CD4-positive, alpha-beta T cell treated with Interleukin-17A for 4 hours (primary cell): ENCODE data around the gene RBPJL.

Experiments
- DNase-seq: peaks from one replicate; pipeline ENCODE4 v3.0.0-alpha.2; 2020; ENCODE audit warnings: mixed read lengths

RBPJL gene

DNA sequence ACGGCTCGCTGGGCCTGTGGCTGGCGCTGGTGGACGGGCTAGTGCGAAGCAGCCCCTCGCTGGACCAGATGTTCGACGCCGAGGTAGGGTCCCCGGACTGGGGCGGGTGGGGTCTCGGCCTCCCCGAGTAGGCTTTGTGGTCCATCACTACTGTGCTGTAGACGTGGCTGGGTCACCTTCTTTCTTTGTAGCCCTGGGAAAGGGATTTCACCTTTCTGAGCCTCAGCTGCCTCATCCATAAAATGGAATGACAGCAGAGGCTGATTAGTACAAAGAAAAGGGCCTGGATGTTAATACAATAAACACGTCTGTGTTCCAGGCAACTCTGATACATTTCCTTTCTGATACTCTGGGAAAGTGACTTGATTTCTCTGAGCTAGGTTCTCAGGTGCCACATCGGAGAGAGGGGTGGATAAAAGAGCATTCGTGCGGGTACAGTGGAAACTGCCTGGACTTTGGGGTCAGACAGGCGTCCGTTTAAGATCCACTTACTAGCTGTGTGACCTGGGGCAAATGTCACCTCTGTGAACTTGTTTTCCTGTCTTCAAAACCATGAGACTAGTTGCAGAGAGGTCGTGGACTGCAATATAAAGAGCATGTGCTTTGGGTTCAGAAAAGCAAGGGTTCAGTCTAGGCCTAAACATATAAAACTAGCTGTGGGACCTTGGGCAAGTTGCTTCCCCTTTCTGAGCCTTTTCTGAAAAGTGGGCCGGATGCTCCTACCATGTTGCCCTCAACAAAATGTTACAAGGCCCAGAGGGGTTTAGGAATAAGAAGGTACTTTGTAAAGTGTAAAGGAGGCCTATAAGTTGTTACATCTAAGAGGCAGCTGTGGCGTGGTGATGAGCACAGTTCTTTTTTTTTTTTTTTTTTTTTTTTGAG is 57.2 kb downstream of the RBPJL start:
- no peak for DNase-seq

GRCh38 chr20:45365444-45365970 is 58.9 kb downstream of the RBPJL start:
- DNase-seq, result no peak

DNA sequence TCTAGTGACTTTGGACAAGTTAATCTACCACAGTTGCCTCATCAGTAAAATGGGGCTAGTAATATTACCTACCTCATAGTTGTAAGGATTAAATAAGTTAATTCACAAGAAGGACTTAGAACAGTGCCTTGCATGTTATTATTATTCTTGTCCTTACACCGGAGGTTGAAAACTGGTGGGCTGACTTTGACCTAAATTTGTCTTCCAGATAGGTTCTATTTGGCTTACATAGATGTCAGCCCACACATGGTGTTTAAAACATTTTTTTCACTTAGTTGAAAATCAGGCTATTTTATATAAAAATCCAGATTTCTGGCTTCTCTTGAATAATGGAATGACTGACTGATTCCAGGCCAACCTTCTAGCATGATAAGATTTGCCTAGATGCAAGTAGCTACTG is 59.6 kb downstream of the RBPJL start:
- DNase-seq, result no peak

GRCh38 chr20:45366631-45367030 is 60.0 kb downstream of the RBPJL start:
- no peak for DNase-seq

GRCh38 chr20:45367126-45367525 is 60.5 kb downstream of the RBPJL start:
- DNase-seq, result no peak
